KMS-11 (cell line): ENCODE measurements around the gene POMP.
A peak's percentile ranks its signal among the peaks of the same experiment; 100 is the strongest.

Experiments used
- H2AFZ ChIP-seq: fragments of 200-600 bp; sonication (generic); 2 replicates; pipeline ENCODE4 v1.6.1; 2016; ENCODE audit warnings: antibody characterized with exemption, mixed run types, low read depth
- H3K27ac ChIP-seq: fragments of 200-600 bp; sonication (generic); 2 replicates; pipeline ENCODE4 v1.6.1; 2016; ENCODE audit warnings: mild to moderate bottlenecking, mixed run types
- H3K27me3 ChIP-seq: fragments of 200-600 bp; sonication (generic); 2 replicates; pipeline ENCODE4 v1.6.1; 2017; ENCODE audit warnings: mild to moderate bottlenecking, low read depth, mixed run types, moderate library complexity; ENCODE audit not compliant: insufficient read depth
- H3K36me3 ChIP-seq: fragments of 200-600 bp; sonication (generic); 2 replicates; pipeline ENCODE4 v1.6.1; 2017; ENCODE audit warnings: mild to moderate bottlenecking, mixed run types; ENCODE audit not compliant: insufficient read depth
- H3K4me1 ChIP-seq: fragments of 200-600 bp; sonication (generic); 2 replicates; pipeline ENCODE4 v1.6.1; 2016; ENCODE audit warnings: mild to moderate bottlenecking, low read depth, mixed run types; ENCODE audit not compliant: poor library complexity, severe bottlenecking
- H3K4me2 ChIP-seq: fragments of 200-600 bp; sonication (generic); 2 replicates; pipeline ENCODE4 v1.7.0; 2016; ENCODE audit warnings: mild to moderate bottlenecking, mixed run types
- H3K4me3 ChIP-seq: fragments of 200-600 bp; sonication (generic); IDR thresholded peaks from 2 replicates; pipeline ENCODE4 v1.6.1; 2017; ENCODE audit warnings: low read depth, low read length, mixed read lengths; ENCODE audit not compliant: insufficient read depth
- H3K79me2 ChIP-seq: fragments of 200-600 bp; sonication (generic); 2 replicates; pipeline ENCODE4 v1.6.1; 2016; ENCODE audit warnings: low read depth, mixed run types; ENCODE audit not compliant: insufficient read depth
- H3K9ac ChIP-seq: fragments of 200-600 bp; sonication (generic); 2 replicates; pipeline ENCODE4 v1.6.1; 2016; ENCODE audit warnings: mild to moderate bottlenecking, mixed run types
- H4K20me1 ChIP-seq: fragments of 200-600 bp; sonication (generic); 2 replicates; pipeline ENCODE4 v1.6.1; 2016; ENCODE audit warnings: mild to moderate bottlenecking, mixed run types; ENCODE audit not compliant: insufficient read depth
- TF ChIP-seq, protein P1 (sequence below): fragments of 200-600 bp; sonication (generic); conservative IDR thresholded peaks from 2 replicates; pipeline ENCODE4 v1.6.1; 2017; ENCODE audit warnings: low read depth, mild to moderate bottlenecking, antibody characterized with exemption, low read length, moderate library complexity, mixed read lengths

POMP gene

DNA sequence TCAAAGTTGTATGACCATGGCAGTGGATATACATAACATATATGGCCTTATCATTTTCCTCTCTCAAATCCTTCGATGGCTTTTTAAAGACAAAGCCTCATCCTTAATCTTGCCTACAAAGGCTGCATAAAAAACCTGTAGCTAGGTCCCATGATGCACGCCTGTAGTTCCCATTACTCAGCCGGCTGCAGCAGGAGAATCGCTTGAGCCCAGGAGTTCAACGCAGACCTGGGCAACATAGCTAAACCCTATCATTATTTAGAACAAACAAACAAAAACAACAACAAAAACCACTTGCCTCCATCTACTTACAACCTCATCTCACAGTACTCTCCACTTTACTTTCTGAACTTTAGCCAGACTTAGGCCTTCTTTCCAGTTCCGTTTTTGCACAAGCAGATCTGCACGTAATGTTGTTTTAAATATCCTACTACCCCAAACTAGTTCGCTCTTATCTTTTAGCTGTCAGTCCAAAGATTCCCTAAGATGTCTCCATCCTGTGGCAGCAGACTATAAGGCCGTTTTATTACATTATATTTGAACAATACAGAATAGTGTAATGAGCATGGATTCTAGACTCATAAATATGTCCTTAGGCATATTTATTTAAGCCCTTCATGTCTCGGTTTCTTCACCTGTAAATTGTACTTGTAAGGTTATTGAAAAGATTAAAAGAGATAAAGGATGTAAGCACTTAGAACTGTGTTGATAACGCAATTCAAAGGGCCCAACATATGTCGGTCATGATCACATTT is 969 bp upstream of the POMP start:
- H2AFZ ChIP-seq, result peak overlapping the region; percentile 61; the same call in 1 of the 2 replicates
- no peaks in the 10 kb centered on the region for H4K20me1 ChIP-seq
- TF ChIP-seq, protein P1, sequence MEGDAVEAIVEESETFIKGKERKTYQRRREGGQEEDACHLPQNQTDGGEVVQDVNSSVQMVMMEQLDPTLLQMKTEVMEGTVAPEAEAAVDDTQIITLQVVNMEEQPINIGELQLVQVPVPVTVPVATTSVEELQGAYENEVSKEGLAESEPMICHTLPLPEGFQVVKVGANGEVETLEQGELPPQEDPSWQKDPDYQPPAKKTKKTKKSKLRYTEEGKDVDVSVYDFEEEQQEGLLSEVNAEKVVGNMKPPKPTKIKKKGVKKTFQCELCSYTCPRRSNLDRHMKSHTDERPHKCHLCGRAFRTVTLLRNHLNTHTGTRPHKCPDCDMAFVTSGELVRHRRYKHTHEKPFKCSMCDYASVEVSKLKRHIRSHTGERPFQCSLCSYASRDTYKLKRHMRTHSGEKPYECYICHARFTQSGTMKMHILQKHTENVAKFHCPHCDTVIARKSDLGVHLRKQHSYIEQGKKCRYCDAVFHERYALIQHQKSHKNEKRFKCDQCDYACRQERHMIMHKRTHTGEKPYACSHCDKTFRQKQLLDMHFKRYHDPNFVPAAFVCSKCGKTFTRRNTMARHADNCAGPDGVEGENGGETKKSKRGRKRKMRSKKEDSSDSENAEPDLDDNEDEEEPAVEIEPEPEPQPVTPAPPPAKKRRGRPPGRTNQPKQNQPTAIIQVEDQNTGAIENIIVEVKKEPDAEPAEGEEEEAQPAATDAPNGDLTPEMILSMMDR, result no peak
- H3K27me3 ChIP-seq, result no peaks in the 10 kb centered on the region
- peak overlapping the region; percentile 49 for H3K4me3 ChIP-seq
- H3K4me1 ChIP-seq, result peaks cover 22% of the 10 kb centered on the region
- peak overlapping the region; percentile 68; the same call in 1 of the 2 replicates for H3K27ac ChIP-seq
- H3K79me2 ChIP-seq, result peaks cover 51% of the 10 kb centered on the region
- H3K36me3 ChIP-seq, result no peaks in the 10 kb centered on the region
- peak overlapping the region; percentile 87 for H3K4me2 ChIP-seq
- H3K9ac ChIP-seq, result peak overlapping the region; percentile 78; the same call in 1 of the 2 replicates

DNA sequence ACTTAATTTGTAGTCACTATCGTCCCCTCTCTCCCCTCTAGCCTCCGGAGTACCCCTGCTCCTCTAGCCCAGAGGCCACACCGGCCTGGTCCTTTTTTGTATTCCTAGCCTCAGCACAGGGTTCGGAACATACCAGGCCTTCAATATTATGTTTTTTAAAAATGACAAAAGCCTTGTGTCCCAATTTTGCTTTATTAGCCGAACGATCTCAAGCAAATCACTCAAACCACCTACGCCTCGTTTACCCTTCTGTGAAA is 463 bp upstream of the POMP start:
- Histone ChIP-seq H3K36me3 (no peaks in the 10 kb centered on the region), H4K20me1 (no peaks in the 10 kb centered on the region), H3K27ac (peak overlapping the region; percentile 68; the same call in 1 of the 2 replicates), H3K79me2 (peaks cover 51% of the 10 kb centered on the region), H3K4me3 (peak overlapping the region; percentile 49), H3K9ac (peak overlapping the region; percentile 78), H3K27me3 (no peaks in the 10 kb centered on the region), H2AFZ (peak overlapping the region; percentile 61; the same call in 1 of the 2 replicates), H3K4me1 (peaks cover 22% of the 10 kb centered on the region), H3K4me2 (peak overlapping the region; percentile 87)
- TF ChIP-seq, protein P1, result no peak

DNA sequence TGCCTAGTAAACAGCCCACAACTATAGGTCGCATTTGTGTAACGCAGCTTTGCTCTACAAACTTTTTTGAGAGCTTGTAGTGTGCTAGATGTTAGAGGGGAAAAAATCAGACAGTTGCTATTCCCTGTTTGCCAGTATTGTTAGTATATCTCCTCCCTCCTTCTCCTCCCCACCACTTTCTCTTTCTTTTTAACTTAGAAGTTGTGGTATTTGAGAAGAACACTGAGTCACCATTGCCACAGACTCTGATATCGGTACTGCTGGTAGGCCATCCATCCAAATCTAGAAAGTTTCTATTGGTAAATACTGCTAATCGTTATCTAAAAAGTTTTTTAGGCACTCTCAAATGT is 666 bp downstream of the POMP start:
- peak overlapping the region; percentile 62 for H3K4me2 ChIP-seq
- TF ChIP-seq, protein P1, result no peak
- H3K27me3 ChIP-seq, result no peaks in the 10 kb centered on the region
- H3K4me3 ChIP-seq, result no peak overlapping the region
- H3K79me2 ChIP-seq, result peaks cover 51% of the 10 kb centered on the region
- peaks cover 22% of the 10 kb centered on the region for H3K4me1 ChIP-seq
- no peaks in the 10 kb centered on the region for H3K36me3 ChIP-seq
- H4K20me1 ChIP-seq, result no peaks in the 10 kb centered on the region
- H2AFZ ChIP-seq, result peak overlapping the region; percentile 61; the same call in 1 of the 2 replicates
- peak overlapping the region; percentile 68 for H3K27ac ChIP-seq
- H3K9ac ChIP-seq, result peak overlapping the region; percentile 78

DNA sequence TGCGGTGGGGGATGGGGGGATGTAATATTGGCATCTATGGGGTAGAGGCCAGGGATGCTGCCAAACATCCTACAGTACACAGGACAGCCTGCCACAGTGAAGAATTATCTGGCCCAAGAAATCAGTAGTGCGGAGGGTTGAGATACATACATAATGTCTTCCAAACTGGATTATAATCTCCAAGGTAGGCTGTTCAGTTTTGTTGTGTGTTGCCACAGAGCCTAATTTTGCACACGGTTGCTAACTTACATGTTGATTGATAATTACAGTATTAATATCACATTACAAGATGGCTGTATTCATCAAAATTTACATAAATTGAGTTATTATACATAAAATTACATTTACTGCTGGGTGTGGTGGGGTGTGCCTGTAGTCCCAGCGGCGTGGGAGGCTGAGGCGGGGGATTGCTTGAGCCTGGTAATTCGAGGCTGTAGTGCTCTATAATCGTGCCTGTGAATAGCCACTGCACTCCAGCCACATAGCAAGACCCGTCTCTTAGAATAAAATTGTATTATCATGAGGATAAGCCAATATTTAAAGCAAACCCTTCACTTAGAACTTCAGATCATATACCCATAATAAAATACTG is 8.1 kb downstream of the POMP start:
- Histone ChIP-seq H3K4me2 (no peak overlapping the region), H3K27me3 (no peaks in the 10 kb centered on the region), H3K36me3 (peaks cover 3% of the 10 kb centered on the region; the same call in 1 of the 2 replicates), H2AFZ (no peak overlapping the region), H3K9ac (no peak overlapping the region), H3K79me2 (peaks cover 9% of the 10 kb centered on the region; the same call in 1 of the 2 replicates), H4K20me1 (no peaks in the 10 kb centered on the region), H3K27ac (no peak overlapping the region), H3K4me3 (no peak overlapping the region), H3K4me1 (peaks cover under 1% of the 10 kb centered on the region)
- TF ChIP-seq, protein P1, result no peak
